GM18508 (cell line): ENCODE measurements around the gene RSPH1.
A peak's percentile ranks its signal among the peaks of the same experiment; 100 is the strongest.
"Not testable (repeated sequence)": the region's sequence is repeated elsewhere in the genome, so short reads cannot be mapped to it uniquely, and the experiment has no call there.

Source experiments
- ATAC-seq: cut with Tn5 transposase; IDR thresholded peaks from one replicate; pipeline ENCODE4 v1.9.1; 2021; ENCODE audit warnings: moderate number of reproducible peaks; ENCODE audit not compliant: insufficient read depth, unreplicated experiment

RSPH1 gene

GRCh38 chr21:42489991-42490390, 6.0 kb downstream of the RSPH1 start:
- no peak for ATAC-seq

- ATAC-seq, result no peak
Observed at GRCh38 chr21:42489006-42489563, 6.9 kb downstream of the RSPH1 start.

- ATAC-seq, result no peak
Observed at GRCh38 chr21:42486531-42486930, 9.5 kb downstream of the RSPH1 start.

- no peak for ATAC-seq
Observed at GRCh38 chr21:42486072-42486471, 10.0 kb downstream of the RSPH1 start.

- no peak for ATAC-seq
Observed at GRCh38 chr21:42484966-42485365, 11.1 kb downstream of the RSPH1 start.

GRCh38 chr21:42481169-42481568, 14.9 kb downstream of the RSPH1 start:
- ATAC-seq, result no peak

- no peak for ATAC-seq
Observed at GRCh38 chr21:42480736-42481135, 15.3 kb downstream of the RSPH1 start.

- no peak for ATAC-seq
Observed at GRCh38 chr21:42479582-42479981, 16.4 kb downstream of the RSPH1 start.

- ATAC-seq, result no peak
Observed at GRCh38 chr21:42478504-42478903, 17.5 kb downstream of the RSPH1 start.

- no peak for ATAC-seq
Observed at GRCh38 chr21:42476388-42477331, 19.4 kb downstream of the RSPH1 start.

- no peak for ATAC-seq
Observed at GRCh38 chr21:42475526-42476387, 20.3 kb downstream of the RSPH1 start.

- no peak for ATAC-seq
Observed at GRCh38 chr21:42475036-42475435, 21.0 kb downstream of the RSPH1 start.

GRCh38 chr21:42474043-42474831, 21.8 kb downstream of the RSPH1 start:
- no peak for ATAC-seq

GRCh38 chr21:42473498-42474042, 22.5 kb downstream of the RSPH1 start:
- ATAC-seq, result no peak

GRCh38 chr21:42472521-42472920, 23.5 kb downstream of the RSPH1 start:
- ATAC-seq, result no peak

GRCh38 chr21:42471716-42472330, 24.2 kb downstream of the RSPH1 start:
- ATAC-seq, result no peak

- no peak for ATAC-seq
Observed at GRCh38 chr21:42471206-42471605, 24.8 kb downstream of the RSPH1 start.

GRCh38 chr21:42469726-42470125, 26.3 kb downstream of the RSPH1 start:
- ATAC-seq, result not testable (repeated sequence)

GRCh38 chr21:42469272-42469671, 26.8 kb downstream of the RSPH1 start:
- ATAC-seq, result peak; percentile 40
